HG03196 (cell line): Measurements from ENCODE around the gene PTPRN2.
"Not testable (repeated sequence)": the region's sequence is repeated elsewhere in the genome, so short reads cannot be mapped to it uniquely, and the experiment has no call there.

ENCODE experiments used
- ATAC-seq: cut with Tn5 transposase; IDR thresholded peaks from one replicate; pipeline ENCODE4 v1.9.1; 2021; ENCODE audit not compliant: unreplicated experiment

PTPRN2 gene

GRCh38 chr7:158260567-158261361, 326.9 kb downstream of the PTPRN2 start:
- ATAC-seq = no peak

GRCh38 chr7:158259671-158260418, 327.8 kb downstream of the PTPRN2 start:
- ATAC-seq = no peak

DNA sequence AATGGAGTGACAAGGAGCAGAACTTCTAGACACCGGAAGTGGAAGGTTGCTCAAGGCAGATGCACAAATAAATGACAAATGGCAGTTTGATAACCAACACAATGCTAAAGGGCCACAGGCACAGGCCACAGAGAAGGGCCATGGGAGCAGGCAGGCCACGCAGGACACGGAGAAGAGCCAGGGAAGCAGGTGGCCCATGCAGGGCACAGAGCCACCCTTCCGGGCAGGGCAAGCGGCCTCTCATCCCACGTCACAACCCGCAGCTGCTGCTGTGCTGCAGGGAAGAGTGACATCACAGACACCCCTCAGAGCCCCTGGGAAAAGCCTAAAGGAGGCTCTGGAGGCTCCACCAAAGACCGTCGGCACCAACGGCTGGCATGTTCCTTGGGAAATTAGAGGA, 328.5 kb downstream of the PTPRN2 start:
- no peak for ATAC-seq

- ATAC-seq = no peak
These were observed 329.1 kb downstream of the PTPRN2 start for GRCh38 chr7:158258411-158259130.

- no peak for ATAC-seq
These were observed 329.9 kb downstream of the PTPRN2 start for GRCh38 chr7:158257516-158258410.

- no peak for ATAC-seq
These were observed 330.6 kb downstream of the PTPRN2 start for GRCh38 chr7:158257001-158257400.

GRCh38 chr7:158256091-158256816, 331.4 kb downstream of the PTPRN2 start:
- ATAC-seq = no peak

DNA sequence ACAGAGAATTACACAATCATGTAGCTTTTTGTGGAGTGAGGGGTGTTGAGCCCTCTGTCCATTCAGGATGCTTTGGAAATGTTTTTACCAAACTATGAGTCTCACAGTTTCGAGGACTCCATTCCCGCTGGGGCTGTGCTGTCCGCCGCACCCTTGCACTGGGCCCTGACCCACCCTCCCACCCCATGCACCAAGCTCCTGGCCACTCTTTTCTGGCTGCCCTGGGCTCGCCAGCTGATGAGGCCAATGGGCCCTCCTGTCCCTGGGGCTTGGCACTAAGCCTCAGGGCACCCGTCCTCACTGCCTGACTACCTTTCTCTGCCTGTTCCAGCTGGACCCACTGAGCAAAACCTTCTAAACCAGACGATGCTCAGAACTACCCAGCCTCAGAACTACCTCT, 332.1 kb downstream of the PTPRN2 start:
- ATAC-seq = no peak

DNA sequence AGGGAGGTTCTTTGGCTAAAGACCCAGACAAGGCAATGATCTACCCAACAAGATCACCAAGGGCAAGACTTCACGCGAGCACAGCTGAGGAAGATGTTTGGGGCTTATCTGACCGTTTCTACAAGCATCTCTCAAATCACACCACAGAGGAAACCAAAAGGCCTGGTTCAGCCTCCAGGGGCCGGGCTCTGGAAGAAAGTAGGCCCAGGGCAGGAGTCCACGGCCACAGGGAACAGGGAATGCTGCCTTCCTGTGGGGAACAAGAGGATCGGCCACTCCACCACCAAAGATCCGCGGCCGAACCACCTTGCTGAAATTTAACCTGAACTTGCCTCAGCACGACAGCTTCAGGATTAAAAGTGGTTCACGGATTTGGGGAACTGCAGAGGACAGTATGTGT, 332.5 kb downstream of the PTPRN2 start:
- ATAC-seq = no peak

- ATAC-seq = not testable (repeated sequence)
These were observed 334.0 kb downstream of the PTPRN2 start for GRCh38 chr7:158253670-158254045.

- ATAC-seq = no peak
These were observed 334.6 kb downstream of the PTPRN2 start for GRCh38 chr7:158252837-158253669.

- no peak for ATAC-seq
These were observed 335.4 kb downstream of the PTPRN2 start for GRCh38 chr7:158252081-158252836.

DNA sequence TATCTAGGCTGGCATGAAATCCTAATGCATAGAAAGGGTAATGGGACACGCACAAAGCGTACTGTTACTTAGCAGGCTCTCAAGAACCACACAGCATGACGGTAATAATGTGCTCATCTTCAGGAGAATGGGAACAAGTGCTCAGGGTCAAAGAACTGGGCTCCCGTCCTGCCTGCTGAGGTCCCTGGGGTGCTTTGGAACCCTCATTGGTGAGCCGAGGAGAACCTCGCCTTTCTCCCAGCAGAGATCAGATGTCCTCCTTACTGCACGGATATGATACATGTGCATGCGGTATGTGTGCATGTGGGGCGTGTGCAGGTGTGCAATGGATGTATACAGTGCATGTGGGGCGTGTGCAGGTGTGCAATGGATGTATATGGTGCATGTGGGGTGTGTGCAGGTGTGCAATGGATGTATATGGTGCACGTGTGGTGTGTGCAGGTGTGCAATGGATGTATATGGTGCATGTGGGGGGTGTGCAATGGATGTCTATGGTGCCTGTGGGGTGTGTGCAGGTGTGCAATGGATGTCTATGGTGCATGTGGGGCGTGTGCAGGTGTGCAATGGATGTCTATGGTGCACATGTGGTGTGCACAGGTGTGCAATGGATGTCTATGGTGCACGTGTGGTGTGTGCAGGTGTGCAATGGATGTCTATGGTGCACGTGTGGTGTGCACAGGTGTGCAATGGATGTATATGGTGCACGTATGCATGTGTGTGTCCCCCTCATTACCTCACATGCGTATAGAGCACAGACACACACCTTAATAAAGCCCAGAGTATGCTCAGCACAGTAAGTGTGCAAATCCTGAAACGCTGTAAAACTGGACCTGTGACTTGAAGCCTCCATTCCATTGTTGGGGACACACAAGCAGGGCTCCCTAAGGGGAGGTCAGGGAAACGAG, 336.3 kb downstream of the PTPRN2 start:
- no peak for ATAC-seq

GRCh38 chr7:158249692-158250091, 337.9 kb downstream of the PTPRN2 start:
- no peak for ATAC-seq

DNA sequence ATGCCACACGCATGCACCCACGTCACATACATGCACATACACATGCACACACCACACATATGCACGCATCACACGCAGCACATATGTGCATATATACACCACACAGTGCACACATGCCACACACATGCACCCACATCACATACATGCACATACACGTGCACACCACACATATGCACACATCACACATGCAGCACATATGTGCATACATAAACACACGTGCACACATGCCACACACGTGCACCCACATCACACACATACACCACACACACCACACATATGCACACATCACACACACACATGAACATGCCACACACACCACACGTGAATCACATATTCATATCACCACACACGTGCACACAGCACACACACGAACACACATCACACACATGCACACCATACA, 338.8 kb downstream of the PTPRN2 start:
- no peak for ATAC-seq

DNA sequence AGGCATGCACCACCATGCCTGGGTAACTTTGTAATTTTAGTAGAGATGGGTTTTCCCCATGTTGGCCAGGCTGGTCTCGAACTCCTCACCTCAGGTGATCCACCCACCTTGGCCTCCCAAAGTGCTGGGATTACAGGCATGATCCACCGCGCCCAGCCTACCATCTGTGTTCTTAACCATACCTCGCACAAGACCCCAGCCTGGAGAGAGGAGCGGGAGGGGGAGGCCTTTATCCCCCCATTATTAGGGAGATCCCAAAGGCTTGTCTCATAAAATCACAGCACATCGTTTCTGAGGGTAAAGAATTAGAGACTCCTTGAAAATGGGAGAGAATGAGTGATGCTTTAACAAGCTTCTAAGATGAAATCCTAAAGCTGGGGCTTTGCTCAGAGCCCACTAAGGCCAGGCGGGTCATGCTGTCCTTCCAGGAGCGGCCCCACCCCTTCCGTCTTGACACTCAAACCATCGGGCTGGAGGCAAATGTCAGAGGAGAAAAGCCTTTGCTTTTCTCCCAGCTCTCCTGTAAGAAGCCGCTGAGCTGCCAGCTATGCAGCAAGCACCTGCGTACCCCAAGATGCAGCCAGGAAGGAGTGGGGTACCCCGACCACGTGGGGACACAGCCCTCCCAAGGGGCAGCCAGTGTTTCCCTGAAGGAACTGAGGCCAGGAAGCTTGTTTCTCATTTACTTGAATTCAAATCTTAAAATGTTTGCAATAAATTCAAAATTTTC, 339.7 kb downstream of the PTPRN2 start:
- no peak for ATAC-seq
